ENCODE results near the gene TRIOBP. TPM values are rescaled to one million over a fixed set of nuclear protein-coding genes. Genes with fewer than 3 reads are reported as not detected.
"Not testable (repeated sequence)": the region's sequence is repeated elsewhere in the genome, so short reads cannot be mapped to it uniquely, and the experiment has no call there.

Gene TRIOBP
- total RNA-seq, 2 experiments from 2014 or later = 31.1 to 31.6 TPM

DNA sequence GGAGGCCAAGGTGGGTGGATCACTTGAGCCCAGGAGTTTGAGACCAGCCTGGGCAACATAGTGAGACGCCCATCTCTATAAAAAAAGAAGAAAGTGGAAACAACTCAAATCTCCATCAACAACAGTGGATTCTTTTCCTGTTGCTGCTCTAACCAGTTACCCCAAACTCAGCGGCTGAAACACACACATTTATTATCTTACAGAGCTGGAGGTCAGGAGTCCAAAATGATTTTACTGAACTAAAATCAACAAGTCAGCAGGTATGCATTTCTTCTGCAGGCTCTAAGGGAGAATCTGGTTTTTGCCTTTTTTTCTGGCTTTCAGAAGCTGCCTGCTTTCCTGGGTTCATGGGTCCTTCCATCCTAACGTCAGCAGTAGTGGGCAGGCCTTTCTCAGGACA is 99.2 kb downstream of the TRIOBP start:
- Histone ChIP-seq H3K4me2 (ENCODE audit: low read length) (no peak overlapping the region), H3K9me3 (ENCODE audit: low read length) (no peaks in the 10 kb centered on the region), H3K9me2 (ENCODE audit: insufficient read depth, low read length) (no peaks in the 10 kb centered on the region), H3K36me3 (ENCODE audit: insufficient read depth, low read length) (no peaks in the 10 kb centered on the region), H3K4me1 (ENCODE audit: insufficient read depth, low read length, poor library complexity, severe bottlenecking) (peaks cover 9% of the 10 kb centered on the region), H3K4me3 (ENCODE audit: low read depth, low read length, poor library complexity, severe bottlenecking) (no peak overlapping the region), H4K20me1 (ENCODE audit: insufficient read depth, low read length) (no peaks in the 10 kb centered on the region), H3K27ac (ENCODE audit: low read depth, low read length, poor library complexity, severe bottlenecking) (no peak overlapping the region), H3K79me2 (ENCODE audit: insufficient read depth, low read depth, low read length) (no peaks in the 10 kb centered on the region), H2AFZ (ENCODE audit: low read length) (no peak overlapping the region)
- DNase-seq (ENCODE audit: low spot score) = no peak
- CTCF ChIA-PET (ENCODE audit: unreplicated experiment) = no interaction called here
- POLR2A ChIA-PET = no interaction called here
- TF ChIP-seq, protein P1, sequence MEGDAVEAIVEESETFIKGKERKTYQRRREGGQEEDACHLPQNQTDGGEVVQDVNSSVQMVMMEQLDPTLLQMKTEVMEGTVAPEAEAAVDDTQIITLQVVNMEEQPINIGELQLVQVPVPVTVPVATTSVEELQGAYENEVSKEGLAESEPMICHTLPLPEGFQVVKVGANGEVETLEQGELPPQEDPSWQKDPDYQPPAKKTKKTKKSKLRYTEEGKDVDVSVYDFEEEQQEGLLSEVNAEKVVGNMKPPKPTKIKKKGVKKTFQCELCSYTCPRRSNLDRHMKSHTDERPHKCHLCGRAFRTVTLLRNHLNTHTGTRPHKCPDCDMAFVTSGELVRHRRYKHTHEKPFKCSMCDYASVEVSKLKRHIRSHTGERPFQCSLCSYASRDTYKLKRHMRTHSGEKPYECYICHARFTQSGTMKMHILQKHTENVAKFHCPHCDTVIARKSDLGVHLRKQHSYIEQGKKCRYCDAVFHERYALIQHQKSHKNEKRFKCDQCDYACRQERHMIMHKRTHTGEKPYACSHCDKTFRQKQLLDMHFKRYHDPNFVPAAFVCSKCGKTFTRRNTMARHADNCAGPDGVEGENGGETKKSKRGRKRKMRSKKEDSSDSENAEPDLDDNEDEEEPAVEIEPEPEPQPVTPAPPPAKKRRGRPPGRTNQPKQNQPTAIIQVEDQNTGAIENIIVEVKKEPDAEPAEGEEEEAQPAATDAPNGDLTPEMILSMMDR (conservative IDR thresholded peaks at IDR 0.05; ENCODE audit: low read length) = no peak
- no peak for TF ChIP-seq EZH2phosphoT487 (IDR thresholded peaks at IDR 0.05; ENCODE audit: borderline replicate concordance, low read depth, low read length)
- BruUV-seq (replicated peaks) = no TSS peak
- intact Hi-C loops (cut with micrococcal nuclease; ENCODE audit: unreplicated experiment) = no loop called here

DNA sequence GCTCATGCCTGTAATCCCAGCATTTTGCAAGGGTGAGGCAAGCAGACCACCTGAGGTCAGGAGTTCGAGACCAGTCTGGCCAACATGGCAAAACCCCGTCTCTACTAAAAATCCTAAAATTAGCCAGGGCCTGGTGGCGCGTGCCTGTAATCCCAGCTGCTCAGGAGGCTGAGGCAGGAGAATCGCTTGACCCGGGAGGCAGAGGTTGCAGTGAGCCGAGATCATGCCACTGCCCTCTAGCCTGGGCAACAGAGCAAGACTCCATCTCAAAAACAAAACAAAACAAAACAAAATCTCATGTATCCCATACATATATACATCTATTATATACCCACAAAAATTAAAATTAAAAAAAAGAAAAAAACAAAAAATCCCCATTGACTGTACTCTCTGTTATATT is 100.4 kb downstream of the TRIOBP start:
- H3K4me2 ChIP-seq (ENCODE audit: low read length); H2AFZ ChIP-seq (ENCODE audit: low read length); H4K20me1 ChIP-seq (ENCODE audit: insufficient read depth, low read length); H3K27ac ChIP-seq (ENCODE audit: low read depth, low read length, poor library complexity, severe bottlenecking); CTCF ChIA-PET (ENCODE audit: unreplicated experiment); H3K79me2 ChIP-seq (ENCODE audit: insufficient read depth, low read depth, low read length); H3K36me3 ChIP-seq (ENCODE audit: insufficient read depth, low read length); BruUV-seq (replicated peaks); H3K9me3 ChIP-seq (ENCODE audit: low read length); H3K4me3 ChIP-seq (ENCODE audit: low read depth, low read length, poor library complexity, severe bottlenecking); H3K9me2 ChIP-seq (ENCODE audit: insufficient read depth, low read length); DNase-seq (ENCODE audit: low spot score); H3K4me1 ChIP-seq (ENCODE audit: insufficient read depth, low read length, poor library complexity, severe bottlenecking); intact Hi-C loops (cut with micrococcal nuclease; ENCODE audit: unreplicated experiment); POLR2A ChIA-PET: not testable (repeated sequence)

DNA sequence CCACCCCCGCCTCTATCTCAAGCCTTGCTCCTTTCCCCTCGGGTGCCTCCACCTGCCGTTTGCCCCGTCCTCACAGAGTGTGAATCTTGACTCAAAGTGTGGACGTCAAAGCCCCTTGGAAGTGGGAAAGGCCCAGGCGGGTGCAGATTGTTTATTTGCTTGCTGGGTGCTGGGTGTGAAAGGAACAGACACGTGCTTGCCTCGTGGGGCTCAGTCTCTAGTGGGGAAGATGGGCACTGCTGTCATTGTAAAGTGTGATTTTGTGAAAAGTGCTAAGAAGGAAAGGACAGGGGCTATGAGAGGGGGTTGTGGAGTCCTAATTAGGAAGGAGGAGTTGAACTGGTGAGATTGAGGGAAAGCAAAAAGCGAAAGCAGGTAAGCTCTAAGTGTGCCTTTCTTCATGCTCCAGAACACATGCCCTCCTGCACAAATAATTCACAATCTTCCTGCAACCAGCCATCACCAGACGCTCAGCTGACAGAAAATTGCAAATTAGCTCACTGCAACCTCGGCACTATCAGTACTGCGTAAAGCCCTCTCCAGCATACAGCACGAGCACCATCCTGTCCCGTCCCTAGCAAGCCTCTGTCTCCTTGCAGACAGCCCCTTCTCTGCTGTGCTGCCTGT is 101.1 kb downstream of the TRIOBP start:
- intact Hi-C loops (cut with micrococcal nuclease; ENCODE audit: unreplicated experiment) = no loop called here
- no peaks in the 10 kb centered on the region for H3K9me3 ChIP-seq (ENCODE audit: low read length)
- H3K4me1 ChIP-seq (ENCODE audit: insufficient read depth, low read length, poor library complexity, severe bottlenecking) = peaks cover 14% of the 10 kb centered on the region
- ChIA-PET POLR2A (no interaction called here), CTCF (ENCODE audit: unreplicated experiment) (no interaction called here)
- DNase-seq (ENCODE audit: low spot score) = peak; percentile 43
- no peaks in the 10 kb centered on the region for H3K36me3 ChIP-seq (ENCODE audit: insufficient read depth, low read length)
- TF ChIP-seq, protein P1 (conservative IDR thresholded peaks at IDR 0.05; ENCODE audit: low read length) = no peak
- TF ChIP-seq EZH2phosphoT487 (IDR thresholded peaks at IDR 0.05; ENCODE audit: borderline replicate concordance, low read depth, low read length) = no peak
- no peak overlapping the region for H3K27ac ChIP-seq (ENCODE audit: low read depth, low read length, poor library complexity, severe bottlenecking)
- H2AFZ ChIP-seq (ENCODE audit: low read length) = peak overlapping the region; percentile 63; the same call in 1 of the 2 replicates
- peak overlapping the region; percentile 42 for H3K4me2 ChIP-seq (ENCODE audit: low read length)
- H3K79me2 ChIP-seq (ENCODE audit: insufficient read depth, low read depth, low read length) = no peaks in the 10 kb centered on the region
- BruUV-seq (replicated peaks) = no TSS peak
- no peaks in the 10 kb centered on the region for H3K9me2 ChIP-seq (ENCODE audit: insufficient read depth, low read length)
- H3K4me3 ChIP-seq (ENCODE audit: low read depth, low read length, poor library complexity, severe bottlenecking) = no peak overlapping the region
- H4K20me1 ChIP-seq (ENCODE audit: insufficient read depth, low read length) = no peaks in the 10 kb centered on the region

DNA sequence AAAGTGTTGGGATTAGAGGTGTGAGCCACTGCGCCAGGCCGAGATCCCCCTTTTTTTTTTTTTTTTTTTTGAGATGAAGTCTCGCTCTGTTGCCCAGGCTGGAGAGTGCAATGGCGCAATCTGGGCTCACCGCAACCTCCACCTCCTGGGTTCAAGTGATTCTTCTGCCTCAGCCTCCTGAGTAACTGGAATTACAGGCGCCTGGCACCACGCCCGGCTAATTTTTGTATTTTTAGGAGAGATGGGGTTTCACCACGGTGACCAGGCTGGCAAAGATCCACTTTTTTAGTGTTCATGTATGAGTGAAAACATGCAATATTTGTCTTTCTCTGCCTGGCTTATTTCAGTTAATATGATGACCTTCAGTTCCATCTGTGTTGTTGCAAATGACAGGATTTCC is 103.1 kb downstream of the TRIOBP start:
- H2AFZ ChIP-seq (ENCODE audit: low read length); BruUV-seq (replicated peaks); H3K27ac ChIP-seq (ENCODE audit: low read depth, low read length, poor library complexity, severe bottlenecking); POLR2A ChIA-PET; CTCF ChIA-PET (ENCODE audit: unreplicated experiment); intact Hi-C loops (cut with micrococcal nuclease; ENCODE audit: unreplicated experiment); H3K79me2 ChIP-seq (ENCODE audit: insufficient read depth, low read depth, low read length); H3K4me3 ChIP-seq (ENCODE audit: low read depth, low read length, poor library complexity, severe bottlenecking); H3K4me2 ChIP-seq (ENCODE audit: low read length); H3K9me2 ChIP-seq (ENCODE audit: insufficient read depth, low read length); H4K20me1 ChIP-seq (ENCODE audit: insufficient read depth, low read length); H3K9me3 ChIP-seq (ENCODE audit: low read length); H3K36me3 ChIP-seq (ENCODE audit: insufficient read depth, low read length); DNase-seq (ENCODE audit: low spot score): not testable (repeated sequence)
- peaks cover 14% of the 10 kb centered on the region for H3K4me1 ChIP-seq (ENCODE audit: insufficient read depth, low read length, poor library complexity, severe bottlenecking)
